Activated T-cell treated with anti-CD3 and anti-CD28 coated beads, Interleukin-2, amount 50 U/mL, for 72 hours (primary cell): Measurements from ENCODE around the gene CD109. TPM values are rescaled to one million over a fixed set of nuclear protein-coding genes. Genes with fewer than 3 reads are reported as not detected.
"Not testable (repeated sequence)": the region's sequence is repeated elsewhere in the genome, so short reads cannot be mapped to it uniquely, and the experiment has no call there.

Experiments used
- ATAC-seq, 2 donors: fragments of 150-1000 bp; cut with Tn5 transposase; replicated peaks in 1 of 2; 2 replicates each; pipeline ENCODE4 v1.10.0; 2021; ENCODE audit warnings: moderate library complexity in 2 of 2, mild to moderate bottlenecking in 1 of 2
- DNase-seq, 2 donors: peaks; one replicate each; pipeline ENCODE4 v3.0.0; 2021 to 2022; ENCODE audit warnings: mixed read lengths in 1 of 2
- H3K27ac Mint-ChIP-seq: one replicate; pipeline ENCODE4 v1.8.0; 2022; ENCODE audit warnings: mild to moderate bottlenecking, moderate library complexity, mixed read lengths
- H3K27me3 Mint-ChIP-seq: one replicate; pipeline ENCODE4 v1.8.0; 2022; ENCODE audit warnings: low read depth, mixed read lengths
- H3K36me3 Mint-ChIP-seq, 2 donors: one replicate each; pipeline ENCODE4 v1.8.0; 2022; ENCODE audit warnings: mixed read lengths in 2 of 2, mild to moderate bottlenecking in 1 of 2; ENCODE audit not compliant: insufficient read depth in 2 of 2
- H3K4me1 Mint-ChIP-seq: one replicate; pipeline ENCODE4 v1.8.0; 2022; ENCODE audit warnings: low read depth, mixed read lengths
- H3K4me3 Mint-ChIP-seq, 2 donors: one replicate each; pipeline ENCODE4 v1.8.0; 2022; ENCODE audit warnings: mild to moderate bottlenecking in 2 of 2, mixed read lengths in 2 of 2, moderate library complexity in 2 of 2
- H3K9me3 Mint-ChIP-seq, 2 donors: one replicate each; pipeline ENCODE4 v1.8.0; 2022; ENCODE audit warnings: mixed read lengths in 2 of 2
- total RNA-seq, 2 donors: library from RNA; stranded (reverse); gene quantifications; one replicate each; pipeline ENCODE4 v1.2.3, GENCODE V29; 2022

Gene CD109
- total RNA-seq, 2 donors from 2014 or later = 14.9 to 21.6 TPM

DNA sequence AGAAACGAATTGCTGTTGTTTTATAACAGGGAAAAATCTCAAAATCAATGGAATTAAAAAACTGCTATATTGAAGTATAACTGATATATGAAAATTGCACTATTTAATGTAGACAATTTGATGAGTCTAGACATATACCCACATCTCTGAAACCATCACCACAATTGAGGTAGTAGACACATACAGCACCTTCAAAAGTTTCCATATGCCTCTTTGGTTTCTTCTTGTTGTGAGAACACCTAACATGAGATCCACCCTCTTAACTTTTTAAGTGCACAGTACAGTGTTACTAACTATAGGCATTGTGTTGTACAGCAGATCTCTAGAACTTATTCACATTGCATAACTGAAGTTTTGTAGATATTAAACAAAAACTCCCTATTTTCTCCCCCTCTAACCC is 28.2 kb upstream of the CD109 start:
- Mint-ChIP-seq H3K4me3 (no peak overlapping the region), H3K4me1 (peaks cover 27% of the 10 kb centered on the region), H3K27ac (no peak overlapping the region), H3K9me3 (no peaks in the 10 kb centered on the region), H3K27me3 (peaks cover 35% of the 10 kb centered on the region), H3K36me3 (no peaks in the 10 kb centered on the region)
- ATAC-seq (peak; percentile 67 to 68), DNase-seq (no peak)

DNA sequence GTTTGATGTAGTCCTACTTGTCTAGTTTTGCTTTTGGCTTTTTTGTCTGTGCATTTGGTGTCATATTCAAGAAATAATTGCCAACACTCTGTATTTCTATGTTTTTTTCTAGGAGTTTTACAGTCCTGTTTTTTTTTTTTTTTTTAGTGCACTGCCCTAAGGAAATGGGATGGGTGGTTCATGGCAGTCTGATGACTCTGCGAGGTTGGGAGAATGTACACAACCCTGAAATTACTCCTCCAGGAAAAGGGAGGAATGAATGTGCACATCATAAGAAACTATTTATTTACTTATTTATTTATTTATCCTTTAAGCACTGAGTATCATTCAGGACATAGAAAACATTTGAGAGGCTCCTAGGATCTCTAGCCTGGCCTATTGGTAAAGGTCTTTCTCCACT is 27.0 kb upstream of the CD109 start:
- Mint-ChIP-seq H3K27ac (no peak overlapping the region), H3K27me3 (peaks cover 35% of the 10 kb centered on the region), H3K9me3 (no peaks in the 10 kb centered on the region), H3K4me3 (no peak overlapping the region), H3K36me3 (no peaks in the 10 kb centered on the region), H3K4me1 (peaks cover 27% of the 10 kb centered on the region)
- ATAC-seq = no peak
- no peak for DNase-seq

DNA sequence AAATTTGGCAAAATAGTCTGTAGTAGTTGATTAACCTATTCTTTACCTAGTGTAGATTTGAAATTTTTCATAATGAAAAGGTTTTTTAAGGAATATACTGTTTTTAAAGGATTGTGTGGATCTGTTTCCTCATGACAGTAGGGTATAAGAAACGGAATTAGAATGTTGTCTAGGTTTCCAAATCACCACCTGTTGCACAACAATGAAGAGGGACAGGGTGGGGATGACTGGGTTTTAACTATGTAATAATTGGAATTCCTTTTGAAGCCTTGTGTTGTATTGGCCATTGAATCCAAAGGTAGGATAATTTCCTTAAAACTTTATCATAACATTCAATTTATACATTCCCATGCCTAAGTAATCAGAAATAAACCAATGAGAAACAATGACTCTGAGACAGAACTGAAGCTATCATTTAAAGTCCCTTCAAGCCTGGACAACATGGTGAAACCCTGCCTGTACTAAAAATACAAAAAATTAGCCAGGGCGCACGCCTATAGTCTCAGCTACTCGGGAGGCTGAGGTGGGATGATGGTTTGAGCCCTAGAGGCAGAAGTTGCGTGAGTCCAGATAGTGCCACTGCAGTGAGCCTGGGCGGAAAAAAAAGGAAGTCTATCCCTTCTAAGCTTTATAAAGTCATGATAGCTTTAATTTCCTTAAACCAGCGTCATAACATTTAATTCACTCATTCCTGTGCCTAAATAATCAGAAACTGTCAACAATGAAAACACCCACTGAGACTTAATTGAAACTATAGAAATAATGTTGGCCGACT is 23.9 kb upstream of the CD109 start:
- no peak overlapping the region for H3K4me3 Mint-ChIP-seq
- H3K27me3 Mint-ChIP-seq = peaks cover 29% of the 10 kb centered on the region
- no peaks in the 10 kb centered on the region for H3K36me3 Mint-ChIP-seq
- no peaks in the 10 kb centered on the region for H3K9me3 Mint-ChIP-seq
- no peak overlapping the region for H3K27ac Mint-ChIP-seq
- peaks cover 13% of the 10 kb centered on the region for H3K4me1 Mint-ChIP-seq
- ATAC-seq (no peak), DNase-seq (no peak)

DNA sequence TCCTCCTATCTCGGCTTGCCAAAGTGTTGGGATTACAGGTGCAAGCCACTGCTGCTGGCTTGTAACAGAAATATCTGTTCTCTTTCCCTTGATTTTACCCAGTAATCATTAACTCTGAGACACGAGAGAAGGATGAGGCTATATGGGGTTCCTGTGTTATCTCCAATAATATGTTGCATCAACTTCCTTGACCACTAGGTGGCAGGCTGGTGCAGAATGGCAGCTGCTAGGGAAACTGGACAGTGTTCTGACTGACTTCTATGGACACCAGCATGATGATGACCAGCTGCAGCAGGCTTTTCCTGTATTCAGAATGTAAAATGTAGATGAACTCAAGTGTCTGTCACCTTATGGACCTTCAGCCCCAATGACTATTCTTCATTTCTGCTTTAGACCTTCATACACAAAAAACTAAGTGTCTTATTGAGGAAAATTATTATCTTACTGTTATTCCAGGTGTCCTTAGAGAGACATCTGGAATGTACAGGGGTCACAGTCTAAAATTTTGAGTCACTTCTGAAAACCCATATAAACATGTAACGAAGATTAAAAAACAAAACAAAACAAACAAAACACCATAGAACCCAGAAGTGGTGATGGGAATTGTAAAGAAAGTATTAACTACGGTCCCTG is 20.4 kb upstream of the CD109 start:
- Mint-ChIP-seq H3K27ac (no peak overlapping the region), H3K36me3 (no peaks in the 10 kb centered on the region), H3K27me3 (peaks cover 18% of the 10 kb centered on the region), H3K9me3 (no peaks in the 10 kb centered on the region), H3K4me1 (no peaks in the 10 kb centered on the region), H3K4me3 (no peak overlapping the region)
- ATAC-seq = peak; percentile 86 to 90
- peak; percentile 75 to 81 for DNase-seq

DNA sequence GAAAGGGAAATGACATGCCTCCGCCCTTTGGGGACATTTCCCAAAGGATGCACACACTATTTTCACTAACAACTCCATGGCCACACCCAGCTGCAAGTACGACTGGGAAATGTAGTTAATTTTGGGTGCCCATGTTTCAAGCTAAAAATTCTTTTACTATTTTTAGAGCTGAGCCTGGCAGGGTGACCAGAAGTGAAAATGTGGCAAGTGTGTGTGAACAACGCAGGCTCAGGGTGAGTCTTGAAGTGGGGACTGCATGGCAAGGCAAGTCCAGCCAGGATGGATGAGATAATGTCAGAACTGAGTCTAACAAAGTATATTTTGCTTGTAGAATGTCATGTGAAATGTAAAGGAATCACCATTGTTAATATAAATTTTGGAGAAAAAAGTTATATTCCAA is 17.0 kb upstream of the CD109 start:
- H3K36me3 Mint-ChIP-seq = no peaks in the 10 kb centered on the region
- H3K27me3 Mint-ChIP-seq = peaks cover 12% of the 10 kb centered on the region
- H3K9me3 Mint-ChIP-seq = peaks cover 1 to 5% of the 10 kb centered on the region in 2 donors
- H3K4me3 Mint-ChIP-seq = no peak overlapping the region
- ATAC-seq (no peak), DNase-seq (no peak)
- no peaks in the 10 kb centered on the region for H3K4me1 Mint-ChIP-seq
- H3K27ac Mint-ChIP-seq = no peak overlapping the region

DNA sequence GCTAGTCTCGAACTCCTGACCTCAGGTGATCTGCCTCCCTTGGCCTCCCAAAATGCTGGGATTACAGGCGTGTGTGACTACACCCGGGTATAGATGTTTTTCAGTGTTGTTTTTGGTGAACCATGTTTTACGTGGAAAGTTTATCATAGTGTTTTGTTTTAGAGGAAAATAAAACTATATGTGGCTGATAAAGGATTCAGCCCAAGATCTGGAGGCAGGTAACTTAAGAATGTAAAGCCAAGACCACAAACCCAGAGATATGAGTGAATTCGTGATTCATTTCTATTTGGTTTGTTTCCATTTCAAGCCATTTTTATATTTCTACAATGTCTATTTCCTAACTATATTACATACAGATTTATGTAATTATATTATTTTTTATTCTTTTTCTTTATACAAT is 16.2 kb upstream of the CD109 start:
- not testable (repeated sequence) for H3K9me3 Mint-ChIP-seq, DNase-seq, H3K36me3 Mint-ChIP-seq, H3K4me1 Mint-ChIP-seq, H3K4me3 Mint-ChIP-seq, H3K27ac Mint-ChIP-seq, ATAC-seq
- H3K27me3 Mint-ChIP-seq = peaks cover 15% of the 10 kb centered on the region

DNA sequence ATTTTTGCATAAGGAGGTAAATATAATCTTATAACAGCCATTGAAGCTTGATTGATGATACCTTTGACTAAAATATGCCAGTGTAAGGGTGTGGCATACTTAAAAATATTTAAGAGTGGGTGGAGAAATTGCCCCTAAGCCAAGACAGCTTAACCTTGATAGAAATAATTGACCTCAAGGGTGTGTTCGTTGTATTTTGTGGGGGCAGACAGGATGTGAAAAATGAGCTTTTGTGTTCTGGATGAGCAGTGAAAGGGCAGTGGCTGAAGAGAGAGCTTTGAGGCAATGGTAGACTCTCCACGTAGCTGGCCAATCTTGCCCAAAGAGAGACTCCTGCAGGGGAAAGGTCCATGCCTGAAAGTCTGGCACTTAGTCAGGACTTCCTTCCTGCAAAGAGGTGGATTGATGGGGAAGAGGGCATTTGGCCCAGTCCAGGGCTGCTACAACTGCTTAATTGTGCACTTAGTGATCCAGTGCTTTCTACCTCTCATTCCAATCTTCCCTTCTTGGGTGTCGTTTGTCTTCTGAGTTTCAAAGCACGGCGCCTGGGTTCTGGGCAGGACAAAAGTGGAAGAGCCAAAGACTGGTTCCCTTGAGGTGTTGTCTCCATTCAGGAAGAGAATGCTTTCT is 15.6 kb upstream of the CD109 start:
- peaks cover 21% of the 10 kb centered on the region for H3K27me3 Mint-ChIP-seq

DNA sequence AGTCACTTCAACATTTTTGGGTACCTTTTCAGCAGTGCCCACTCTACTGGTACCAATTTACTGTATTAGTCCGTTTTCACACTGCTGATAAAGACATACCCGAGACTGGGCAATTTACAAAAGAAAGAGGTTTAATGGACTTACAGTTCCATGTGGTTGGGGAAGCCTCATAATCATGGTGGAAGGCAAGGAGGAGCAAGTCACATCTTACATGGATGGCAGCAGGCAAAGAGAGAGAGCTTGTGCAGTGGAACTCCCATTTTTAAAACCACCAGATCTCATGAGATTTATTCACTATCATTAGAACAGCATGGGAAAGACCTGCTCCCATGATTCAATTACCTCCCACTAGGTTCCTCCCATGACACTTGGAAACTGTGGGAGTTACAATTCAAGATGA is 12.4 kb upstream of the CD109 start:
- not testable (repeated sequence) for H3K4me1 Mint-ChIP-seq, H3K4me3 Mint-ChIP-seq, H3K27ac Mint-ChIP-seq, H3K36me3 Mint-ChIP-seq, H3K9me3 Mint-ChIP-seq, ATAC-seq, DNase-seq
- H3K27me3 Mint-ChIP-seq = peaks cover 48% of the 10 kb centered on the region

More for the DNA sequence above, 15.6 kb upstream of the CD109 start:
- Mint-ChIP-seq H3K27ac (no peak overlapping the region), H3K4me3 (no peak overlapping the region), H3K9me3 (peaks cover 1 to 6% of the 10 kb centered on the region in 2 donors), H3K4me1 (no peaks in the 10 kb centered on the region), H3K36me3 (peaks cover 0 to 3% of the 10 kb centered on the region in 2 donors)
- no peak for DNase-seq
- no peak for ATAC-seq

DNA sequence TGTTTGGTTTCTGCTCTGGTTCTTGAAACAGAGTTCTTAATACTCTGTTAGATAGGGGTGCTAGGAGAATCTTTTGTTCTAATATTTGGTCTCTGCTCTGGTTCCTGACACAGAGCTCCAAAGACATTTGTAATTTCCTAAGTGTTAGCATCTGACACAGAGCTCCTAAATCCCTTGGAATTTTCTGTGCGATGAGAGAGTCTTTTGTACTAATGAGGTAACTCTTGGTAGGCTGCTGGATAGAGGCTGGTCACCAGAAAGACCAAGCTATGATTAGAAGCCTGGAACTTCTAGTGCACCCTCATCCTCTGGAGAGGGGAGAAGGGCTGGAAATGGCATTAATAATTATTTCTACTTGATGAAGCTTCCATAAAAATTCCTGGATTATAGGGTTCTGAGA is 7.7 kb upstream of the CD109 start:
- Mint-ChIP-seq H3K27me3 (peaks cover 43% of the 10 kb centered on the region), H3K4me3 (no peak overlapping the region), H3K4me1 (peaks cover 13% of the 10 kb centered on the region), H3K27ac (no peak overlapping the region), H3K36me3 (peaks cover 3 to 6% of the 10 kb centered on the region in 2 donors), H3K9me3 (peaks cover 0 to 5% of the 10 kb centered on the region in 2 donors)
- ATAC-seq = no peak
- no peak for DNase-seq

DNA sequence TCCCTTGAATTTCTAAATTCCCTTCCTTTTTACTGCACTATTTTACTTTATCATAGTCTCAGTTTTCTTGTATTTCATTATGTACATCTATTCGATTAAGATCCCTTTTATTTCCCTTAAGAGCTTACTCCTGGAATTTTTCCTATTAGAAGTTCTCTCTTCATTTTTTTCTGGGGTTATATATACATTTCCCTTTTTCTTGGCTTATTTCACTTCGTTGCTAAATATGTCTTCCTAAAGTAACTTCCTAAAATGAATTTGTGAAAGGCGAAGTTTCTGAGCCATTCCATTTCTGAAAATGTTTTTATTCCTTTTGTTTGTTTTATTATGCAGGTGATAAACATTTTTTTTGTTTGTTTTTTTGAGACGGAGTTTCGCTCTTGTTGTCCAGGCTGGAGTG is 5.9 kb upstream of the CD109 start:
- H3K4me3 Mint-ChIP-seq = no peak overlapping the region
- peaks cover 37% of the 10 kb centered on the region for H3K27me3 Mint-ChIP-seq
- H3K36me3 Mint-ChIP-seq = peaks cover 3 to 12% of the 10 kb centered on the region in 2 donors
- H3K9me3 Mint-ChIP-seq = peaks cover 0 to 1% of the 10 kb centered on the region in 2 donors
- H3K27ac Mint-ChIP-seq = no peak overlapping the region
- DNase-seq (no peak), ATAC-seq (no peak)
- peaks cover 22% of the 10 kb centered on the region for H3K4me1 Mint-ChIP-seq

DNA sequence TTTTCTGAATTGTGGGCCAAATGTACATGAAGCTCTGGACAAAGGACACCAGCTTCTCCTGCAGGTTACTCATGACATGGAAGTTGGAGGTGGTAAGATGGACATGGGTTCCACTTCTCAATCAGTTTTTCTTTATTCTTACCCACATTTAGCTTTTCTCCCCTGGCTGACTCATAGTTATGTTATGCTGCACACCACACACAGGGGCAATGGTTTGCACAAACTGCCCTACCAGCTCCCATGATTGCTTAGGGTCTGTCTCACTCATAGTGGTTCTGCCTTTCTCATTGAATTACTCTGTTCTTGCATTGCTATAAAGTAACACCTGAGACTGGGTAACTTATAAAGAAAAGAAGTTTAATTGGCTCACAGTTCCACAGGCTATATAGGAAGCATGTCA is 4.5 kb upstream of the CD109 start:
- Mint-ChIP-seq H3K4me3 (no peak overlapping the region), H3K4me1 (peaks cover 28% of the 10 kb centered on the region), H3K36me3 (peaks cover 3 to 13% of the 10 kb centered on the region in 2 donors), H3K27me3 (peaks cover 24% of the 10 kb centered on the region), H3K27ac (peak overlapping the region; percentile 54), H3K9me3 (peaks cover 0 to 1% of the 10 kb centered on the region in 2 donors)
- ATAC-seq (peak; percentile 57 to 58), DNase-seq (peak; percentile 19 to 48)

DNA sequence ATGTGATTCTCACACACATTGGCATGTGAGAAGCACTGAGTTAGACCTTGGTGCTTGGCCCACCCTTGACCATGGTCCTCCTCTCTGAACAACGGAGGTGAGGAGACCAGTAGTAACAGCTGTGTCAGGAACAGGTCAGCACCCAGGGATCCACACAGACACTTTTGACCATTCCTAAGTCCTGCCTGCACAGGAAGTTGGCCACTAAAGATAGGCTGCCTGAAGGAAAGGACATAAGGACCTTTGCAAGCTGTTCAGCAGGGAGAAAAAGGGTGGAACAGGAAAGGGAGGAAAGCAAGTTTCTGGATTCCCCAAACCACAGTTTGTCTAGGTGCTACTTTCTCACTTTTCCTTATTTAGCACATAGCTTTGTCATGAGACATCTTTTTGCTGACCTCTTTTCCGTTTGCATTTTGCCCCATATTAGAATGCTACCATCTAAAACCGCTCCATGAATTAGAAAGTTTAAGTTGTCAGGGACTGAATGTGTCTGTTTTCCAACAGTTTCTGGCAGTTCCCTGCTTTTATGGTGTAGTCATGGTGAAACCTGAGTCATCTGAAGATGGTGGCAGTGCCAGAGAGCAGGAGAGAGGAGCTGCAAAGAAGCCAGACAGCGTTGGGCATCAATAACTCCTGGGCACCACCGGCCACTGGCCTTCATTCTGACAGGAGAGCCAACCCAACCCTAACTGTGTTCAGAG is 1.1 kb upstream of the CD109 start:
- ATAC-seq (peak; percentile 22 to 25), DNase-seq (peak; percentile 14 to 25)
- peaks cover 54% of the 10 kb centered on the region for H3K4me1 Mint-ChIP-seq

More for the DNA sequence above, 1.1 kb upstream of the CD109 start:
- peak overlapping the region; percentile 90 to 93 for H3K4me3 Mint-ChIP-seq
- peaks cover 0 to 1% of the 10 kb centered on the region in 2 donors for H3K9me3 Mint-ChIP-seq
- H3K36me3 Mint-ChIP-seq = peaks cover 10 to 29% of the 10 kb centered on the region in 2 donors
- H3K27me3 Mint-ChIP-seq = peaks cover 13% of the 10 kb centered on the region
- H3K27ac Mint-ChIP-seq = peak overlapping the region; percentile 78
